B cell (primary cell): ENCODE measurements around the gene ZP3.
"Not testable (repeated sequence)": the region's sequence is repeated elsewhere in the genome, so short reads cannot be mapped to it uniquely, and the experiment has no call there.

ENCODE experiments used
- CTCF ChIP-seq: fragments of 200-600 bp; IDR thresholded peaks from one replicate; pipeline ENCODE4 v1.8.0; 2022; ENCODE audit warnings: antibody characterized with exemption, mild to moderate bottlenecking
- EZH2 ChIP-seq: IDR thresholded peaks from 2 replicates; pipeline ENCODE4 v1.6.1; 2012; ENCODE audit warnings: borderline replicate concordance, low read depth, mild to moderate bottlenecking, moderate library complexity, low read length; ENCODE audit not compliant: insufficient read depth, poor library complexity, severe bottlenecking

GRCh38 chr7:76479628-76480027 lies 54.9 kb downstream of the ZP3 start:
- not testable (repeated sequence) for TF ChIP-seq EZH2, CTCF
